SK-N-SH treated with all-trans-retinoic acid at 6 μM for 48 hours (cell line): ENCODE data around the gene DIP2C.

Source experiments
- BACH2 ChIP-seq: fragments of 250-450 bp; sonication (Bioruptor Pico); IDR thresholded peaks from 2 replicates; pipeline ENCODE4 v1.9.0; 2021; ENCODE audit warnings: mild to moderate bottlenecking, borderline replicate concordance
- CSDC2 ChIP-seq: fragments of 250-450 bp; sonication (Bioruptor Pico); IDR thresholded peaks from 2 replicates; pipeline ENCODE4 v1.5.0; 2020; ENCODE audit warnings: mild to moderate bottlenecking, moderate library complexity
- ISL1 ChIP-seq: fragments of 250-450 bp; sonication (Bioruptor Pico); IDR thresholded peaks from 2 replicates; pipeline ENCODE4 v2.1.2; 2022; ENCODE audit warnings: mild to moderate bottlenecking, moderate library complexity
- RARB ChIP-seq: fragments of 250-450 bp; sonication (Bioruptor Pico); IDR thresholded peaks from 2 replicates; pipeline ENCODE4 v1.8.0; 2021; ENCODE audit warnings: mild to moderate bottlenecking, moderate library complexity
- SNAI2 ChIP-seq: fragments of 250-450 bp; sonication (Bioruptor Pico); IDR thresholded peaks from 2 replicates; pipeline ENCODE4 v1.5.0; 2020; ENCODE audit warnings: mild to moderate bottlenecking, moderate library complexity
- TSHZ2 ChIP-seq: fragments of 250-450 bp; sonication (Bioruptor Pico); IDR thresholded peaks from 2 replicates; pipeline ENCODE4 v1.5.0; 2020; ENCODE audit warnings: mild to moderate bottlenecking, moderate library complexity
- ZFP3 ChIP-seq: fragments of 250-450 bp; sonication (Bioruptor Pico); IDR thresholded peaks from 2 replicates; pipeline ENCODE4 v1.5.0; 2020; ENCODE audit warnings: mild to moderate bottlenecking, moderate library complexity
- ZFP30 ChIP-seq: fragments of 450-650 bp; formaldehyde crosslinking; IDR thresholded peaks from 2 replicates; pipeline ENCODE4 v1.5.0; 2022; ENCODE audit warnings: mild to moderate bottlenecking, moderate library complexity
- ZNF8 ChIP-seq: fragments of 450-650 bp; formaldehyde crosslinking; IDR thresholded peaks from 2 replicates; pipeline ENCODE4 v1.5.0; 2020; ENCODE audit warnings: mild to moderate bottlenecking, moderate library complexity
- TF ChIP-seq, protein P1 (sequence below): fragments of 250-450 bp; sonication (Bioruptor Pico); IDR thresholded peaks from 2 replicates; pipeline ENCODE4 v1.5.1; 2021; ENCODE audit warnings: mild to moderate bottlenecking, moderate library complexity
- TF ChIP-seq, protein P2 (sequence below): fragments of 250-450 bp; sonication (Bioruptor Pico); IDR thresholded peaks from 2 replicates; pipeline ENCODE4 v1.8.0; 2020; ENCODE audit warnings: mild to moderate bottlenecking, moderate library complexity, borderline replicate concordance

DNA sequence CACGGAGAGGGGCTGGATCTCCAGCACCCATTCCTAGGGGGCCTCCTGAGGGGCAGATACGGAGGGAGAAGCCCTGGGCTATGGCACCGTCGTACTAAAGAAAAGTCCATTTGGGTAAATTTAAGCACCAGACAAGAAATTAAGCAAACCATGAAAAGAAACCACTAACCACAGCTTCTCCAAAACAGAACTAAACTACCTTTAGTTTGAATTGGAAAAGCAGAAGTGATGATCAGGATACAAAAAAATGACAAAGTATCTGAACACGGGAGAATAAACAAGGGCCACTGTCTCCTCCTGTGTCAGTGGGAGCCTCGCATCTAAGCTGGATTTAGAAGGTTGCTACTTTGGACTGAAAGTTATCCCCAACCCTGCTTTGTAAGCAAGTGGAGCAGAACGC is 69.1 kb downstream of the DIP2C start:
- TF ChIP-seq TSHZ2, result no peak
- TF ChIP-seq ZFP30 (CRISPR knock-in tag), result no peak
- TF ChIP-seq, protein P1, sequence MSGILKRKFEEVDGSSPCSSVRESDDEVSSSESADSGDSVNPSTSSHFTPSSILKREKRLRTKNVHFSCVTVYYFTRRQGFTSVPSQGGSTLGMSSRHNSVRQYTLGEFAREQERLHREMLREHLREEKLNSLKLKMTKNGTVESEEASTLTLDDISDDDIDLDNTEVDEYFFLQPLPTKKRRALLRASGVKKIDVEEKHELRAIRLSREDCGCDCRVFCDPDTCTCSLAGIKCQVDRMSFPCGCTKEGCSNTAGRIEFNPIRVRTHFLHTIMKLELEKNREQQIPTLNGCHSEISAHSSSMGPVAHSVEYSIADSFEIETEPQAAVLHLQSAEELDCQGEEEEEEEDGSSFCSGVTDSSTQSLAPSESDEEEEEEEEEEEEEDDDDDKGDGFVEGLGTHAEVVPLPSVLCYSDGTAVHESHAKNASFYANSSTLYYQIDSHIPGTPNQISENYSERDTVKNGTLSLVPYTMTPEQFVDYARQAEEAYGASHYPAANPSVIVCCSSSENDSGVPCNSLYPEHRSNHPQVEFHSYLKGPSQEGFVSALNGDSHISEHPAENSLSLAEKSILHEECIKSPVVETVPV (CRISPR knock-in tag), result no peak
- TF ChIP-seq SNAI2 (CRISPR knock-in tag), result no peak
- TF ChIP-seq ZNF8 (CRISPR knock-in tag), result no peak
- no peak for TF ChIP-seq CSDC2 (CRISPR knock-in tag)
- no peak for TF ChIP-seq RARB
- no peak for TF ChIP-seq BACH2
- TF ChIP-seq ISL1 (CRISPR knock-in tag), result no peak
- TF ChIP-seq, protein P2, sequence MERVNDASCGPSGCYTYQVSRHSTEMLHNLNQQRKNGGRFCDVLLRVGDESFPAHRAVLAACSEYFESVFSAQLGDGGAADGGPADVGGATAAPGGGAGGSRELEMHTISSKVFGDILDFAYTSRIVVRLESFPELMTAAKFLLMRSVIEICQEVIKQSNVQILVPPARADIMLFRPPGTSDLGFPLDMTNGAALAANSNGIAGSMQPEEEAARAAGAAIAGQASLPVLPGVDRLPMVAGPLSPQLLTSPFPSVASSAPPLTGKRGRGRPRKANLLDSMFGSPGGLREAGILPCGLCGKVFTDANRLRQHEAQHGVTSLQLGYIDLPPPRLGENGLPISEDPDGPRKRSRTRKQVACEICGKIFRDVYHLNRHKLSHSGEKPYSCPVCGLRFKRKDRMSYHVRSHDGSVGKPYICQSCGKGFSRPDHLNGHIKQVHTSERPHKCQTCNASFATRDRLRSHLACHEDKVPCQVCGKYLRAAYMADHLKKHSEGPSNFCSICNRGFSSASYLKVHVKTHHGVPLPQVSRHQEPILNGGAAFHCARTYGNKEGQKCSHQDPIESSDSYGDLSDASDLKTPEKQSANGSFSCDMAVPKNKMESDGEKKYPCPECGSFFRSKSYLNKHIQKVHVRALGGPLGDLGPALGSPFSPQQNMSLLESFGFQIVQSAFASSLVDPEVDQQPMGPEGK (CRISPR knock-in tag), result no peak
- no peak for TF ChIP-seq ZFP3
